H9 (cell line): ENCODE results near the gene PGGHG. TPM values are rescaled to one million over a fixed set of nuclear protein-coding genes. Genes with fewer than 3 reads are reported as not detected.

Source experiments
- DNase-seq: peaks from one replicate; pipeline ENCODE4 v3.0.0-alpha.2; 2017
- H2AFZ ChIP-seq: one replicate; pipeline ENCODE4 v1.6.1; 2013; ENCODE audit warnings: mild to moderate bottlenecking, low read length, control low read depth, moderate library complexity
- H2AK5ac ChIP-seq: 2 replicates; pipeline ENCODE4 v1.6.1; 2013; ENCODE audit warnings: low read length, control low read depth, mixed read lengths; ENCODE audit not compliant: insufficient read length
- H2BK120ac ChIP-seq: one replicate; pipeline ENCODE4 v1.6.1; 2013; ENCODE audit warnings: low read depth, mild to moderate bottlenecking, low read length, control low read depth, inconsistent platforms; ENCODE audit not compliant: poor library complexity, severe bottlenecking
- H2BK12ac ChIP-seq: 2 replicates; pipeline ENCODE4 v1.6.1; 2013; ENCODE audit warnings: low read length, control low read depth, mixed read lengths, low read depth; ENCODE audit not compliant: insufficient read length
- H2BK15ac ChIP-seq: 2 replicates; pipeline ENCODE4 v1.6.1; 2013; ENCODE audit warnings: low read depth, low read length, control low read depth
- H2BK20ac ChIP-seq: one replicate; pipeline ENCODE4 v1.6.1; 2013; ENCODE audit warnings: low read depth, mild to moderate bottlenecking, low read length, control low read depth, inconsistent platforms; ENCODE audit not compliant: poor library complexity, severe bottlenecking
- H2BK5ac ChIP-seq: 2 replicates; pipeline ENCODE4 v1.6.1; 2013; ENCODE audit warnings: low read length, control low read depth, mixed read lengths; ENCODE audit not compliant: insufficient read length
- H3K14ac ChIP-seq: 2 replicates; pipeline ENCODE4 v1.6.1; 2013; ENCODE audit warnings: low read length, control low read depth; ENCODE audit not compliant: insufficient read depth
- H3K18ac ChIP-seq: 2 replicates; pipeline ENCODE4 v1.6.1; 2013; ENCODE audit warnings: low read depth, mild to moderate bottlenecking, mixed read lengths, low read length, control low read depth; ENCODE audit not compliant: insufficient read length
- H3K23ac ChIP-seq: 2 replicates; pipeline ENCODE4 v1.6.1; 2013; ENCODE audit warnings: low read length, control low read depth, mixed read lengths, low read depth; ENCODE audit not compliant: insufficient read length
- H3K23me2 ChIP-seq: 2 replicates; pipeline ENCODE4 v1.6.1; 2013; ENCODE audit warnings: low read depth, mild to moderate bottlenecking, mixed read lengths, low read length, control low read depth; ENCODE audit not compliant: insufficient read length, poor library complexity, severe bottlenecking
- H3K27ac ChIP-seq: 2 replicates; pipeline ENCODE4 v1.5.1; 2013; ENCODE audit warnings: low read length, control low read depth, mixed read lengths, low read depth; ENCODE audit not compliant: insufficient read length
- H3K27me3 ChIP-seq: 2 replicates; pipeline ENCODE4 v1.6.1; 2013; ENCODE audit warnings: low read length, control low read depth, inconsistent platforms; ENCODE audit not compliant: insufficient read depth
- H3K4ac ChIP-seq: 2 replicates; pipeline ENCODE4 v1.6.1; 2013; ENCODE audit warnings: low read depth, mild to moderate bottlenecking, control low read depth, inconsistent platforms, low read length, moderate library complexity
- H3K4me1 ChIP-seq: 2 replicates; pipeline ENCODE4 v1.6.1; 2013; ENCODE audit warnings: low read length, control low read depth, inconsistent platforms; ENCODE audit not compliant: insufficient read depth
- H3K4me2 ChIP-seq: 2 replicates; pipeline ENCODE4 v1.6.1; 2013; ENCODE audit warnings: low read length, control low read depth, mixed read lengths; ENCODE audit not compliant: insufficient read length, insufficient read depth
- H3K56ac ChIP-seq: 2 replicates; pipeline ENCODE4 v1.6.1; 2013; ENCODE audit warnings: low read depth, mild to moderate bottlenecking, mixed read lengths, low read length, control low read depth; ENCODE audit not compliant: insufficient read length
- H3K79me1 ChIP-seq: 2 replicates; pipeline ENCODE4 v1.6.1; 2013; ENCODE audit warnings: low read depth, mild to moderate bottlenecking, moderate library complexity, low read length, control low read depth, inconsistent platforms; ENCODE audit not compliant: insufficient read depth, poor library complexity, severe bottlenecking
- H3K79me2 ChIP-seq: 2 replicates; pipeline ENCODE4 v1.6.1; 2013; ENCODE audit warnings: low read length, control low read depth, inconsistent platforms; ENCODE audit not compliant: insufficient read depth
- H3K9ac ChIP-seq: 2 replicates; pipeline ENCODE4 v1.6.1; 2013; ENCODE audit warnings: low read length, control low read depth, mixed read lengths; ENCODE audit not compliant: insufficient read length; ENCODE audit errors: extremely low read depth
- H3K9me3 ChIP-seq: one replicate; pipeline ENCODE4 v1.6.1; 2013; ENCODE audit warnings: low read depth, low read length, inconsistent platforms; ENCODE audit not compliant: control insufficient read depth
- H3T11ph ChIP-seq: one replicate; pipeline ENCODE4 v1.6.1; 2013; ENCODE audit warnings: mild to moderate bottlenecking, low read length, control low read depth, inconsistent platforms
- H4K20me1 ChIP-seq: one replicate; pipeline ENCODE4 v1.6.1; 2013; ENCODE audit not compliant: control insufficient read depth, insufficient read length, insufficient read depth
- H4K5ac ChIP-seq: 2 replicates; pipeline ENCODE4 v1.6.1; 2013; ENCODE audit warnings: low read depth, mild to moderate bottlenecking, mixed read lengths, low read length, control low read depth; ENCODE audit not compliant: insufficient read length
- H4K8ac ChIP-seq: replicated peaks from 2 replicates; pipeline ENCODE4 v1.6.1; 2013; ENCODE audit warnings: low read length, control low read depth, mixed read lengths, low read depth; ENCODE audit not compliant: insufficient read length
- H4K91ac ChIP-seq: 2 replicates; pipeline ENCODE4 v1.6.1; 2013; ENCODE audit warnings: low read depth, mild to moderate bottlenecking, moderate library complexity, mixed read lengths, low read length, control low read depth; ENCODE audit not compliant: insufficient read length
- H3K27ac Mint-ChIP-seq, 3 experiments: 2 replicates in 2 of 3; 3 replicates in 1 of 3; pipeline ENCODE4 v1.8.0; 2020 to 2021; ENCODE audit warnings: mixed read lengths in 3 of 3, mild to moderate bottlenecking in 1 of 3, moderate library complexity in 1 of 3
- H3K27me3 Mint-ChIP-seq: 2 replicates; pipeline ENCODE4 v1.8.0; 2021; ENCODE audit warnings: low read depth, mild to moderate bottlenecking, moderate library complexity, mixed read lengths
- H3K36me3 Mint-ChIP-seq, 3 experiments: 2 replicates in 2 of 3; 3 replicates in 1 of 3; pipeline ENCODE4 v1.8.0; 2020 to 2021; ENCODE audit warnings: low read depth in 3 of 3, mixed read lengths in 3 of 3; ENCODE audit not compliant: insufficient read depth in 1 of 3
- H3K4me1 Mint-ChIP-seq, 2 experiments: 2 replicates each; pipeline ENCODE4 v1.8.0; 2020; ENCODE audit warnings: mixed read lengths in 2 of 2
- H3K4me3 Mint-ChIP-seq, 2 experiments: 2 replicates in 1 of 2; 3 replicates in 1 of 2; pipeline ENCODE4 v1.8.0; 2020 to 2021; ENCODE audit warnings: mild to moderate bottlenecking in 2 of 2, mixed read lengths in 2 of 2, moderate library complexity in 1 of 2
- H3K9me3 Mint-ChIP-seq, 2 experiments: 2 replicates in 1 of 2; 3 replicates in 1 of 2; pipeline ENCODE4 v1.8.0; 2020; ENCODE audit warnings: mild to moderate bottlenecking in 2 of 2, mixed read lengths in 2 of 2, moderate library complexity in 1 of 2
- CTCF ChIP-seq: fragments of 200-600 bp; sonication (generic); conservative IDR thresholded peaks from 3 replicates; pipeline ENCODE4 v1.8.0; 2021; ENCODE audit warnings: antibody characterized with exemption, mild to moderate bottlenecking
- WGBS: extraction: QIAGEN DNeasy Blood & Tissue Kit; methylation state at CpG from one replicate; pipeline ENCODE4 v1.1.7; 2013; ENCODE audit warnings: missing lambda C conversion rate, low lambda C conversion rate, mixed read lengths; ENCODE audit not compliant: insufficient read length; ENCODE audit errors: extremely low coverage; 5-methylcytosine and 5-hydroxymethylcytosine counted together
- total RNA-seq: library from RNA; stranded (reverse); gene quantifications from 2 replicates; pipeline ENCODE4 v1.2.1, GENCODE V29; 2021

The PGGHG gene
- total RNA-seq, 1 experiment from 2014 or later: 58.3 TPM

GRCh38 chr11:240315-240714 lies 48.6 kb upstream of the PGGHG start:
- H3K9ac ChIP-seq: no peak overlapping the region
- no peak overlapping the region for H3K18ac ChIP-seq
- no peak overlapping the region for H3K4me2 ChIP-seq
- H4K8ac ChIP-seq: no peak overlapping the region
- no peak overlapping the region for H3T11ph ChIP-seq
- Mint-ChIP-seq H3K36me3 (peaks cover 25 to 55% (median 37%) of the 10 kb centered on the region in 3 experiments; a peak in 6 of 7 replicates), H3K4me1 (peaks cover 9 to 14% of the 10 kb centered on the region in 2 experiments), H3K9me3 (no peaks in the 10 kb centered on the region; a peak in 1 of 5 replicates), H3K27ac (no peak overlapping the region), H3K4me3 (no peak overlapping the region), H3K27me3 (no peaks in the 10 kb centered on the region; the same call in 1 of the 2 replicates)
- no peaks in the 10 kb centered on the region for H3K27me3 ChIP-seq
- TF ChIP-seq CTCF: no peak
- no peak overlapping the region for H4K5ac ChIP-seq
- no peak overlapping the region for H2BK15ac ChIP-seq
- peaks cover 6% of the 10 kb centered on the region; the same call in 1 of the 2 replicates for H3K79me2 ChIP-seq
- H3K9me3 ChIP-seq: no peaks in the 10 kb centered on the region
- H2AK5ac ChIP-seq: no peak overlapping the region
- no peak for DNase-seq
- H3K56ac ChIP-seq: no peak overlapping the region
- H4K20me1 ChIP-seq: no peaks in the 10 kb centered on the region
- H2AFZ ChIP-seq: no peak overlapping the region
- WGBS: no CpG with 5 or more reads among the region's 1 CpG
- no peak overlapping the region for H3K14ac ChIP-seq
- H3K79me1 ChIP-seq: peaks cover 11% of the 10 kb centered on the region
- H2BK12ac ChIP-seq: no peak overlapping the region
- H3K4ac ChIP-seq: no peak overlapping the region
- H2BK20ac ChIP-seq: no peak overlapping the region
- no peak overlapping the region for H3K27ac ChIP-seq
- no peaks in the 10 kb centered on the region; the same call in 1 of the 2 replicates for H3K4me1 ChIP-seq
- H3K23me2 ChIP-seq: peaks cover 6% of the 10 kb centered on the region
- H2BK120ac ChIP-seq: no peak overlapping the region
- H3K23ac ChIP-seq: no peak overlapping the region
- no peak overlapping the region for H2BK5ac ChIP-seq
- H4K91ac ChIP-seq: no peak overlapping the region
